Activated CD8-positive, alpha-beta memory T cell treated with anti-CD3 and anti-CD28 coated beads for 1 hour (primary cell): ENCODE measurements around the gene SLC8A3.

Experiments used
- DNase-seq, 2 donors: peaks; one replicate each; pipeline ENCODE4 v3.0.0-alpha.2; 2020; ENCODE audit warnings: low read depth in 1 of 2; ENCODE audit errors: extremely low read depth in 1 of 2

SLC8A3 gene

GRCh38 chr14:70032016-70032415, 156.7 kb downstream of the SLC8A3 start:
- no peak for DNase-seq

DNA sequence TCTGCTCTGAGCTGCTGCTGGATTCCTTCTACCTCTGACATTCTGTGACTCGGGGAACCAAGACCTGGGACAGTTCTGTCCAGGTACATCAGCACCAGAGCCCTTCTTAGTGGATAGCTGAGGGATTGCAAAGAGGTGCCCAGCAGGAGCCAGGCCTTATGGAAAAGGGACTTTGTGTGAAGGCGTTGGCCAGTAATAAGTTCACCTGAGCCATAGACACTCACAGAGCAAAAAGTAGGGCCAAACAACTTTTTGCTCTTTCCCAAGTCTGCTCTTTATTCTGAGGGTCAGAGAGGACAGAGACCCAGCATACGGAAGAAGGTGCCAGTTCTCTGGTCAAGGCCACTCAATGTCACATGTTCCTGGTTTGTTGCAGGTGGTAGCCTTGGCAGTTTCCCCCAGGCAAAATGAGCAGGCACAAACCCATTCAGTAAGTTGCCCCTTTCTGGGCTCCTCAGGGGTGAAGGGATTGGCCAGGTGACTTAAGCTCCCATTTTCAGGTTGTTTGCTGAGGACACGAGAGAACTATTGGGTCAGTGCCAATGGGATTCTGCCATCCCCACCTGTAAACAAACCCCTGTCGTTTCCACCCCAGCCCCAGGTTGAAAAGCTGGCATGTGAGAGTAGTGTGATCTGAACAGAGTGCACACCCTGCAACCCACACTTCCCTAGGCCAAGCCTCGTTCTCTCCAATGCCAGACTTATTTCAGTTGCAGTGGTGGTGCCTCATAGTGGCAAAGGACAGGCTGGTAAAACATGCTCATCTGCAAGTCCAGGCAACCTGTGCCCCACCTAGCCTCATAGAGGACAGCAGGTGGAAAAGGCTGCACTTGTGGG, 159.2 kb downstream of the SLC8A3 start:
- DNase-seq: no peak

DNA sequence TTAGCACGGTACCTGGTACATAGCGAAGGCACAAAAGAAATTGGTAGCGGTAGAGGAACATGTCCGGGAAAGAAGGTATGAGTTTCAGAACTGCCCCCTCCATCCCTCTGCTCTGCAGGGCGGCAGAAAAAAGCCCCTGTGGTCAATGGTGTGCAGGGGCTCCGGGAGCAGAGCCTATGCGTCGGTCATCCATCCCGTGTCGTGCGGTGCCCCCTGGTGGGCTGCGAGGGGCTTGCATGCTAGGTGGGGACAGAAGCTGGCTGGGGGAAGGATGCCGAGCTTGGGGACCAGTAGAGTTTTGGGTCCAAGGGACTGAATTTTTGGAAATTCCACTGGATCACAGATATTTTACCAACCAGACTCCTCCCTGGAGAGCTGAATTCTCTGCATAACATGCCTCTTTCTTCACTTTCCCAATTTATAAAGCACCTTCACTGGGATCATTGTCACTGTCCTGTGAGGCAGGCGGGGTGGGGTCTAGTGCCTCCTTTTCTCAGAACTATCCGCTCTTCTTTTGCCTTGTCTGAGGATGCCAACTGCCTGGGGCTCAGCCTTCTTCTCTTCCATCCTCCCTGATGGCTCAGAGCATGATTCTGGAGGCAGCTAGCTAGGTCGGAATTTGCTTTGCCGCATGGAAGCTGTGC, 160.8 kb downstream of the SLC8A3 start:
- DNase-seq: peak in 1 of 2 donors; percentile 28

- no peak for DNase-seq
These were observed 164.9 kb downstream of the SLC8A3 start for GRCh38 chr14:70023871-70024270.

DNA sequence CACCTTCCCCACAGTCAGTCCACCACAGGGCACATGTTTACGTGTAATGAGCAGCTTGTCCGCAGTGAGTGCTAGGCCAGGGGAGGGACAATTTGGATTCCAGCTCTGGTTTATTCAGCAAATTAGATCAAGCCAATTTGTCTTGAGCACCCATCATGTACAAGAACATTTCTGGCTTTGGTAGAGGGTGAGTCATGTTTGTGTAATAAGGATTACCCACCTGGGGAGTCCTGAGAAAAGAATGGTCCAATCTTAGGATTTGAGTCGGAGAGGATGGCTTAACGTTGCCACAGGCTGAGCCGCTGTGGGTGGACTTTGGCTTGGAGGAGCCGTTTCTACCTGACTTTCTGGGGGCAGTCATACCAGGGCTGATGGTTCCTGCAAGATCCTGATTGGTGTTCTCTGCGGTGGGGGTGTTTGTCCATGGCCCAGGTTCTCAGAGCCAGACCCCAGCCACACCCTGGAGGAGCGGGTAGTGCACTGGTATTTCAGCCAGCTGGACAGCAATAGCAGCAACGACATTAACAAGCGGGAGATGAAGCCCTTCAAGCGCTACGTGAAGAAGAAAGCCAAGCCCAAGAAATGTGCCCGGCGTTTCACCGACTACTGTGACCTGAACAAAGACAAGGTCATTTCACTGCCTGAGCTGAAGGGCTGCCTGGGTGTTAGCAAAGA, 165.8 kb downstream of the SLC8A3 start:
- DNase-seq: no peak

- DNase-seq: no peak
These were observed 167.1 kb downstream of the SLC8A3 start for GRCh38 chr14:70021548-70022220.

GRCh38 chr14:70020352-70021170, 168.2 kb downstream of the SLC8A3 start:
- no peak for DNase-seq

DNA sequence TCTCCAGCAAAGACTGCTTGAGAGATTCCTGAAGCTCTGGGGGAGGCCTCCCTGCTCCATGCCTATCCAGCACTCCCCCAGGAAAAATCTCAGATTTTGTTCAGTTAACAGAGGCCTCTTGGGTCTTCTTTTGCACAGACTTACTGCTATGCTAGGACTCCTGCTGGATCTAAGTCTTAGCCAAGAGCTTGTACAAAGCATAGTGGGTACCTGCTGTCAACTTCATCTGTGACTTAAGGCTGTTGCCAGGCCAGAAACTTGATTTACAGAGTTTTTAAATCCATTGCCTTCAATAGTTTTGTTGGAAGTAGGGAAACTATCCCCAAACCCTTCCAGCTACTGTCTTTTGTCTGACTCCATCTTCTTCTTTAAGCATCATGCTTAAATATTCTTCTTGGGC, 169.1 kb downstream of the SLC8A3 start:
- no peak for DNase-seq

GRCh38 chr14:70018713-70019211, 170.0 kb downstream of the SLC8A3 start:
- no peak for DNase-seq

DNA sequence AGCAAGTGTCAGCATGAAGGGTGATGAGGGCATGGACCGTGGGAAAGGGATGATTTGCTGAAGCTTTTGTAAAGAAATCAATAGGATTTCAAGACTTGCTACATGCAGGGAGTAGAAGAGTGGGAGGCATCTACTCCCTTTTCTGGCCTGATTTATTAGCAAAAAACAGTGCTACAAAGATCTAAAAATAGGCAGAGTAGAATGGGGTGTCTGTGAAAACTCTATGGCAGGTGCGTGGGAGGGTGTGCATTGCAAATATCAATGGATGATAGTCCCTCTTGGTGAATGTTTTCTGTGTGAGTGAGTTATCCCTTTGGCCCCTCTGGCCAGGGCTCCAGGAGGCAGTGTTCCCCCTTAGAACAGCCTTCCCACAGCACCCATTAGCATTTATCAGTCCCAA, 170.5 kb downstream of the SLC8A3 start:
- DNase-seq: no peak

GRCh38 chr14:70014406-70015095, 174.2 kb downstream of the SLC8A3 start:
- DNase-seq: no peak

- DNase-seq: no peak
These were observed 175.4 kb downstream of the SLC8A3 start for GRCh38 chr14:70013271-70013873.

DNA sequence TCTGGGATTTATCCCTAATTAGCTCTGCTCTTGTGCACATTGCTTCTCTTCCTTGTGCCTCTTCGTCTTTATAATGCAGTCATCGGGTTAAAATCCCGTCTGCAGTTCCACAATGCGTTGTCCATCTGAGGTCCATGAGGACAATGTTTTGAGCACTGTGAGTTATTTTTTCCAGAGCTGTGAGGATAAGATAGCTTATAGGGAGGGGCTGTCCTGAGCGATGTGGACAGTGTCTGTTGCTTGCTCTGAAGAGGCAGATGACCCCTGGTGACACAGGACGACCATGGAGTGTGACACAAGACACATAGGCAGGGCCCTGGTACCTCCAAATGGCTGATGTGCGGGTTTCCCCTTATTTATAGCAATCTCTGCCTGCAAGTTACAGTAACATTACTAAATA, 177.0 kb downstream of the SLC8A3 start:
- no peak for DNase-seq

DNA sequence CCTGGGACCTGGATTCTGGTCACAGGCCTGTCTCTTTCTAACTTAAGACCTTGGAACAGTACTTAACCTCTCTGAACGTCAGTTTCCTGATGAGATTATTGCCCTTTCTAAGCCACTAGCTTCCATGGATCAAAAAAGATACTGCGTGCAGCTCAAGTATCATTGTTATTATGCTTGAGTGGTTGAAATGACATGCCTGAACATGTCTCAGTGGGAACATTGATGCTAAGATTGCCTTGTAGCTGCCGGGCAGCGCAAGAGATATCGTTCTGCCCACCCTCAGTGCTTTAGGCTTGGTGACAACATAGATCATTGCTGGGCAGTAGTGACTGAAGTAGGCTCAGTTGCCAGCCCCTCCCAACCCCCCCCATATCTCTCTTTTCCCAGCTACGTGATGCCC, 177.7 kb downstream of the SLC8A3 start:
- DNase-seq: no peak

- DNase-seq: no peak
These were observed 178.8 kb downstream of the SLC8A3 start for GRCh38 chr14:70009961-70010360.

- DNase-seq: no peak
These were observed 180.2 kb downstream of the SLC8A3 start for GRCh38 chr14:70008284-70009262.

DNA sequence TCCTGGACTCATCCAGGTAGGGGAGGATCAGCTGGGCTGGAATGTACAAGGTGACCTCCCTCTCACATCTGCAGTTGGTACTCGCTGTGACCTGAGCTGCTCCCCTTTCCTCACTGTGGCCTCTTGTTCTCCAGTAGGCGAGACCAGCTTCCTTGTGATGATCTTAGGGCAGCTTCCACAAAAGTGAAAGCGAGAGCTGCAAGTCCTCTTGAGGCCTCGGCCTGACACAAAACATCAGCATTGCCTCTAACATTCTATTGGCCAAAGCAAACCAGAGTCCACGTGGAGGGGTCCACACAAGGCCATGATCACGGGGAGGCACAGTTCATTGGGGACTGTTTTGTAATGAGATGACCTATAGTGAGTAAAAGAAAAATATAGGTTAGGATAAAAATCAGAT, 182.1 kb downstream of the SLC8A3 start:
- no peak for DNase-seq

DNA sequence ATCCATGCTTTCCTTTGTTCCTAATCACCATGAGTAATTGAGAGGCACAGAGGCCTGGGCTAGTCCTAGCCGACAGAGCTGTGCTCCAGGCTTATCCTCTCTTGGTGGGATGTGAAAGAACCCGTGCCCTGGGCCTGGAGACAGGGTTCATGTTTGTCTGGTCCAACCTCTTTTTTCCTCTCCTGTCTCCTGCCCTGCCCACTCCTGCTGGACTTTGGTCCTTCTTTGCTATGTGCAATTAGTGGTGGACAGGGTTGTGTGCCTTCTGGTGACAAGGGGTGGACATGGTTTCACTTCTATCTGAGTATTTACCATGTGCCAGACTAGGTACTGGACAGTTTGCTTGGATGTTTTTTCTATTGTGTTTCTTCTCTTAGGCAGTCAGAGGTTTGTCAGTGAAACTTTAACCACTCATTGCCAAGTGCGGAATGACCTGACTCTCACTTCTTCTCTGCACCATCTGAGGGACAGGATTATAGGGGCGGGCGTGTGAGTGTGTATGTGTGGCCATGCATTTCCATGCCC, 183.4 kb downstream of the SLC8A3 start:
- no peak for DNase-seq
